Epidermal melanocyte (primary cell): ENCODE results near the gene AP4S1.
"Not testable (repeated sequence)": the region's sequence is repeated elsewhere in the genome, so short reads cannot be mapped to it uniquely, and the experiment has no call there.

Experiments
- DNase-seq: peaks from one replicate; pipeline ENCODE4 v3.0.0; 2011; ENCODE audit warnings: low spot score; ENCODE audit not compliant: insufficient read length

The AP4S1 gene

GRCh38 chr14:31025367-31026076, at the start of gene AP4S1:
Gene AP4S1 (plus strand): TSS chr14:31025649. CDS start chr14:31066197, 40,548 bp downstream.
- no peak for DNase-seq

GRCh38 chr14:30977752-30978151, 47.7 kb upstream of the AP4S1 start:
- no peak for DNase-seq

GRCh38 chr14:30980106-30980704, 45.2 kb upstream of the AP4S1 start:
- peak; percentile 68 for DNase-seq

- no peak for DNase-seq
These were observed 44.5 kb upstream of the AP4S1 start for GRCh38 chr14:30980980-30981379.

- no peak for DNase-seq
These were observed 42.9 kb upstream of the AP4S1 start for GRCh38 chr14:30982533-30982932.

GRCh38 chr14:30983858-30984257, 41.6 kb upstream of the AP4S1 start:
- no peak for DNase-seq

- no peak for DNase-seq
These were observed 39.7 kb upstream of the AP4S1 start for GRCh38 chr14:30985796-30986195.

GRCh38 chr14:30988509-30988908, 36.9 kb upstream of the AP4S1 start:
- no peak for DNase-seq

GRCh38 chr14:30990770-30991169, 34.7 kb upstream of the AP4S1 start:
- no peak for DNase-seq

- DNase-seq, result no peak
These were observed 34.0 kb upstream of the AP4S1 start for GRCh38 chr14:30991408-30991807.

GRCh38 chr14:30993071-30993470, 32.4 kb upstream of the AP4S1 start:
- DNase-seq, result no peak

GRCh38 chr14:30994681-30995620, 30.5 kb upstream of the AP4S1 start:
- DNase-seq, result no peak

- no peak for DNase-seq
These were observed 29.8 kb upstream of the AP4S1 start for GRCh38 chr14:30995689-30996088.

- DNase-seq, result no peak
These were observed 28.4 kb upstream of the AP4S1 start for GRCh38 chr14:30996892-30997659.

GRCh38 chr14:30998100-30998706, 27.2 kb upstream of the AP4S1 start:
- DNase-seq, result no peak

- no peak for DNase-seq
These were observed 26.2 kb upstream of the AP4S1 start for GRCh38 chr14:30999038-30999773.

- DNase-seq, result no peak
These were observed 24.7 kb upstream of the AP4S1 start for GRCh38 chr14:31000629-31001338.

- DNase-seq, result no peak
These were observed 24.1 kb upstream of the AP4S1 start for GRCh38 chr14:31001339-31001658.

GRCh38 chr14:31003284-31003683, 22.2 kb upstream of the AP4S1 start:
- no peak for DNase-seq

- DNase-seq, result not testable (repeated sequence)
These were observed 21.4 kb upstream of the AP4S1 start for GRCh38 chr14:31004007-31004406.
